ENCODE data around the gene SCN5A.

GRCh38 chr3:38690185-38690584, 40.7 kb upstream of the SCN5A start:
- no peak for TF ChIP-seq CTCF (IDR thresholded peaks at IDR 0.05; ENCODE audit: poor library complexity)
- TF ChIP-seq EZH2phosphoT487 (IDR thresholded peaks at IDR 0.05; ENCODE audit: low read depth, severe bottlenecking, unreplicated experiment) = no peak
- TF ChIP-seq EZH2 (IDR thresholded peaks at IDR 0.05; ENCODE audit: borderline replicate concordance) = no peak

All from hepatocyte (in vitro differentiated cells).